K562 (cell line): Measurements from ENCODE around the gene ORAI2. TPM values are rescaled to one million over a fixed set of nuclear protein-coding genes. Genes with fewer than 3 reads are reported as not detected.

Experiments
- ATF1 ChIP-seq, 2 experiments: fragments of 450-650 bp in 1 of 2; IDR thresholded peaks; 2 replicates each; pipeline ENCODE4 v1.6.1; 2016; ENCODE audit warnings: missing compliant biosample characterization in 1 of 2, missing genetic modification characterization in 1 of 2
- BACH1 ChIP-seq: fragments of 200-800 bp; sonication (Bioruptor generic); IDR thresholded peaks from 2 replicates; pipeline ENCODE4 v1.6.1; 2016; ENCODE audit warnings: missing genetic modification characterization, missing compliant biosample characterization
- CREB1 ChIP-seq, 2 experiments: sonication (generic) in 1 of 2; formaldehyde crosslinking in 1 of 2; IDR thresholded peaks; 2 replicates each; pipeline versions ENCODE4 v1.6.1 to v1.8.0; 2012 to 2022; ENCODE audit warnings: inconsistent platforms in 1 of 2, mild to moderate bottlenecking in 1 of 2, missing genetic modification reagents in 1 of 2, moderate library complexity in 1 of 2
- CTCFL ChIP-seq: IDR thresholded peaks from 2 replicates; pipeline ENCODE4 v1.6.1; 2011; ENCODE audit warnings: borderline replicate concordance, low read depth, mild to moderate bottlenecking, moderate library complexity, low read length; ENCODE audit not compliant: insufficient read depth, poor library complexity, severe bottlenecking
- DNMT1 ChIP-seq: fragments of 450-650 bp; IDR thresholded peaks from 2 replicates; pipeline ENCODE4 v1.6.1; 2016; ENCODE audit warnings: antibody characterized with exemption, mild to moderate bottlenecking
- FIP1L1 ChIP-seq: fragments of 200-400 bp; formaldehyde crosslinking; IDR thresholded peaks from 2 replicates; pipeline ENCODE4 v1.6.1; 2018; ENCODE audit warnings: mild to moderate bottlenecking, low read depth, low read length; ENCODE audit not compliant: poor library complexity, severe bottlenecking
- GTF3C2 ChIP-seq: IDR thresholded peaks from 3 replicates; pipeline ENCODE4 v1.6.1; 2011; ENCODE audit warnings: borderline replicate concordance, mild to moderate bottlenecking, moderate library complexity; ENCODE audit not compliant: insufficient read length; ENCODE audit errors: extremely low read depth
- HDAC1 ChIP-seq, 2 experiments: fragments of 450-650 bp; IDR thresholded peaks; 2 replicates each; pipeline ENCODE4 v1.6.1; 2016 to 2017; ENCODE audit warnings: inconsistent platforms in 1 of 2, mild to moderate bottlenecking in 1 of 2, moderate library complexity in 1 of 2
- HDGF ChIP-seq: fragments of 450-650 bp; IDR thresholded peaks from 2 replicates; pipeline ENCODE4 v1.6.1; 2016
- KDM2B ChIP-seq: fragments of 250-450 bp; sonication (Bioruptor Pico); IDR thresholded peaks from 2 replicates; pipeline ENCODE4 v1.8.0; 2021; ENCODE audit warnings: mild to moderate bottlenecking, moderate library complexity
- KLF13 ChIP-seq: fragments of 450-650 bp; IDR thresholded peaks from 2 replicates; pipeline ENCODE4 v1.6.1; 2016; ENCODE audit warnings: missing genetic modification characterization, low read depth, mild to moderate bottlenecking, missing compliant biosample characterization, moderate library complexity, borderline replicate concordance
- NFE2 ChIP-seq: IDR thresholded peaks from 2 replicates; pipeline ENCODE4 v1.6.1; 2014; ENCODE audit warnings: antibody characterized with exemption, low read depth
- PCBP1 ChIP-seq: fragments of 200-400 bp; formaldehyde crosslinking; IDR thresholded peaks from 2 replicates; pipeline ENCODE4 v1.6.1; 2018; ENCODE audit warnings: mild to moderate bottlenecking, low read depth, low read length; ENCODE audit not compliant: poor library complexity, severe bottlenecking
- PTBP1 ChIP-seq: fragments of 200-400 bp; formaldehyde crosslinking; IDR thresholded peaks from 2 replicates; pipeline ENCODE4 v1.6.1; 2017; ENCODE audit warnings: low read depth, low read length
- RBFOX2 ChIP-seq: fragments of 200-400 bp; formaldehyde crosslinking; IDR thresholded peaks from 2 replicates; pipeline ENCODE4 v1.6.1; 2017; ENCODE audit warnings: low read depth, mild to moderate bottlenecking, low read length, moderate library complexity
- SIRT6 ChIP-seq: IDR thresholded peaks from one replicate; pipeline ENCODE4 v1.6.1; 2012; ENCODE audit warnings: low read depth, mild to moderate bottlenecking, control low read depth, inconsistent platforms, low read length, moderate library complexity
- STAG1 ChIP-seq: sonication (generic); formaldehyde crosslinking; IDR thresholded peaks from 2 replicates; pipeline ENCODE4 v1.5.0; 2020; ENCODE audit warnings: missing genetic modification reagents, borderline replicate concordance
- SUPT5H ChIP-seq: fragments of 450-650 bp; IDR thresholded peaks from 2 replicates; pipeline ENCODE4 v1.6.1; 2016
- ZNF584 ChIP-seq: fragments of 200-800 bp; sonication (Bioruptor generic); IDR thresholded peaks from 2 replicates; pipeline ENCODE4 v1.6.1; 2016; ENCODE audit warnings: low read depth, mild to moderate bottlenecking, missing genetic modification characterization, missing compliant biosample characterization
- polyA plus RNA-seq, 8 experiments: library from polyadenylated mRNA; depleted of rRNA in 4 of 8; stranded (reverse) in 5 of 8; unstranded in 3 of 8; fragments of >200 nt; fragmentation: Nextera tagmentation in 2 of 8; fragmentation: Illumina TruSeq in 1 of 8; extraction: Ambion mirVana in 2 of 8; extraction: Trizol in 1 of 8; gene quantifications; 2 replicates each; pipeline versions ENCODE4 v1.2.1 to v1.2.3, GENCODE V29; 2011 to 2014; ENCODE audit warnings: inconsistent platforms in 1 of 8, missing spikeins in 1 of 8
- total RNA-seq, 7 experiments: library from RNA; depleted of rRNA in 6 of 7; stranded (reverse); fragments of >200 nt in 6 of 7; fragmentation: Illumina TruSeq in 2 of 7; extraction: Trizol in 2 of 7; gene quantifications; 2 replicates each; pipeline versions ENCODE4 v1.2.1 to v1.2.3, GENCODE V29; 2011 to 2021; ENCODE audit warnings: low replicate concordance in 1 of 7
- TF ChIP-seq, protein P1 (sequence below): fragments of 150-350 bp; conservative IDR thresholded peaks from 2 replicates; pipeline ENCODE4 v1.6.1; 2014; ENCODE audit warnings: low read length

The ORAI2 gene
- total and polyA plus RNA-seq, 9 of the 15 experiments (the other 6 are each of a cell fraction or from before 2014, with no cell fraction given) = 1.1 to 27.7 (median 9.2) TPM

GRCh38 chr7:102390697-102391484 is 42.5 kb upstream of the ORAI2 start (continued):
- TF ChIP-seq STAG1 (CRISPR knock-in tag) (peak; percentile 76; the same call in 1 of the 2 replicates), SUPT5H (no peak), CREB1 (IDR thresholded peaks at IDR 0.05) (no peak), CREB1 (CRISPR knock-in tag; IDR thresholded peaks at IDR 0.05) (no peak; the same call in 1 of the 2 replicates), GTF3C2 (no peak), HDGF (peak; percentile 66; the same call in 1 of the 2 replicates), FIP1L1 (no peak), CTCFL (peak; percentile 39), NFE2 (no peak), BACH1 (tag) (no peak), HDAC1 (IDR thresholded peaks at IDR 0.05) (no peak), KLF13 (no peak), SIRT6 (no peak), PTBP1 (no peak), KDM2B (CRISPR knock-in tag) (no peak), ATF1 (CRISPR knock-in tag; IDR thresholded peaks at IDR 0.05) (no peak), ATF1 (tag; IDR thresholded peaks at IDR 0.05) (no peak), ZNF584 (no peak), RBFOX2 (no peak), PCBP1 (no peak), DNMT1 (no peak)
- TF ChIP-seq, protein P1, sequence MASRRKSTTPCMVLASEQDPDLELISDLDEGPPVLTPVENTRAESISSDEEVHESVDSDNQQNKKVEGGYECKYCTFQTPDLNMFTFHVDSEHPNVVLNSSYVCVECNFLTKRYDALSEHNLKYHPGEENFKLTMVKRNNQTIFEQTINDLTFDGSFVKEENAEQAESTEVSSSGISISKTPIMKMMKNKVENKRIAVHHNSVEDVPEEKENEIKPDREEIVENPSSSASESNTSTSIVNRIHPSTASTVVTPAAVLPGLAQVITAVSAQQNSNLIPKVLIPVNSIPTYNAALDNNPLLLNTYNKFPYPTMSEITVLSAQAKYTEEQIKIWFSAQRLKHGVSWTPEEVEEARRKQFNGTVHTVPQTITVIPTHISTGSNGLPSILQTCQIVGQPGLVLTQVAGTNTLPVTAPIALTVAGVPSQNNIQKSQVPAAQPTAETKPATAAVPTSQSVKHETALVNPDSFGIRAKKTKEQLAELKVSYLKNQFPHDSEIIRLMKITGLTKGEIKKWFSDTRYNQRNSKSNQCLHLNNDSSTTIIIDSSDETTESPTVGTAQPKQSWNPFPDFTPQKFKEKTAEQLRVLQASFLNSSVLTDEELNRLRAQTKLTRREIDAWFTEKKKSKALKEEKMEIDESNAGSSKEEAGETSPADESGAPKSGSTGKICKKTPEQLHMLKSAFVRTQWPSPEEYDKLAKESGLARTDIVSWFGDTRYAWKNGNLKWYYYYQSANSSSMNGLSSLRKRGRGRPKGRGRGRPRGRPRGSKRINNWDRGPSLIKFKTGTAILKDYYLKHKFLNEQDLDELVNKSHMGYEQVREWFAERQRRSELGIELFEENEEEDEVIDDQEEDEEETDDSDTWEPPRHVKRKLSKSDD = no peak
